HG03469 (cell line): ENCODE results near the gene SCYL3.
"Not testable (repeated sequence)": the region's sequence is repeated elsewhere in the genome, so short reads cannot be mapped to it uniquely, and the experiment has no call there.

Source experiments
- ATAC-seq: cut with Tn5 transposase; IDR thresholded peaks from one replicate; pipeline ENCODE4 v1.9.1; 2021; ENCODE audit warnings: mild to moderate bottlenecking, moderate library complexity, moderate number of reproducible peaks; ENCODE audit not compliant: unreplicated experiment

Gene SCYL3

GRCh38 chr1:169829671-169830070, 64.0 kb downstream of the SCYL3 start:
- ATAC-seq, result no peak

- no peak for ATAC-seq
Observed at GRCh38 chr1:169824153-169824552, 69.5 kb downstream of the SCYL3 start.

- ATAC-seq, result no peak
Observed at GRCh38 chr1:169821500-169821899, 72.2 kb downstream of the SCYL3 start.

DNA sequence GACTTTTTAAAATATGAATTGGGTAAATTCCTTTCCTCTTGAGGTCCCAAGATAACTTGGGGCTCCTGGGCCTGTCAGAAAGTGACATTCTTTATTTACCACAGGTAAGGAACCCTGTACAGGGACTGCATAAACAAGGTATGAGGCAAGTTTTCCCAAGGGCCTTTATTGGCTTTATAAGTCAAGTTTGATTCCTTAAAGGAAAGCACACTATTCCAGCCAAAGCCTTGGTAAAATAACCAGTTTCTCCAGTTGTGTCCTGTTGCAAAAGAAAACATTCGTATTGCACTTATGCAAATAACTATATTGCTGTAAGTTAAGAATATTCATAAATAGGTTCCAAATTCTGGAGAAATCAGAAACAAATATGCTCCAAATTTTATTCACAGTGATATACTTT, 77.1 kb downstream of the SCYL3 start:
- ATAC-seq, result no peak

- no peak for ATAC-seq
Observed at GRCh38 chr1:169814265-169814664, 79.4 kb downstream of the SCYL3 start.

GRCh38 chr1:169812131-169812530, 81.6 kb downstream of the SCYL3 start:
- ATAC-seq, result no peak

GRCh38 chr1:169811418-169812035, 82.2 kb downstream of the SCYL3 start:
- ATAC-seq, result not testable (repeated sequence)

DNA sequence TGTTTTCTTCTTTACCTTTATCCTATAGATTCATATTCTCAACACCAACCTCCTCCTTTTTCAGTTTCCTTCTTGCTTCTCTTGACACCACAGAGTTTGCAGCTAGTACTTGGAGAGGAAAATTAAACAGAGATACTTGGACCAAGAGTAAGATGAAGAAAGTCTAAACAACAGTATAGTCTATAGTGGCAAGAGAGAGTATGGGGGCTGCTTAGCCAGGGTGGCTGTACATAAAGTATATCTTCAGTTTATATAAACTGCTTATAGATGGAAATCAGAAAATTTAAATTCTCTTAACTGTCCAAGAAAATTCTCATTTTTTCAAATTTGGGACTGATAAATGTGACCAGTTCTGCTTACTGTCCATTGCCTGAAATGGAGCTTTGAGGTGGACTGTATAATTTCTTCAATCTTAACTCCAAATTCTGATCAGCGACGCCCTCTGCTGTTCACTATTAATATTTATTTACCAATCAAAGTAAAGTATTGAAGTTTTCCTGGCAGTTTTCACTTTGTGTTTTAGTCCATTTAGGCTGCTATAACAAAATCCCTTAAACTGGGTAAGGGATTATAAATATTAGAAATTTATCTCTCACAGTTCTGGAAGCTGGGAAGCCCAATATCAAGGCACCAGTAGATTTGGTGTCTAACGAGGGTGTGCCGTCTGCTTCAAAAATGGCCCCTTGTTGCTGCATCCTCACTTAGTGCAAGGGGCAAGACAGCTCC, 84.2 kb downstream of the SCYL3 start:
- ATAC-seq, result no peak

DNA sequence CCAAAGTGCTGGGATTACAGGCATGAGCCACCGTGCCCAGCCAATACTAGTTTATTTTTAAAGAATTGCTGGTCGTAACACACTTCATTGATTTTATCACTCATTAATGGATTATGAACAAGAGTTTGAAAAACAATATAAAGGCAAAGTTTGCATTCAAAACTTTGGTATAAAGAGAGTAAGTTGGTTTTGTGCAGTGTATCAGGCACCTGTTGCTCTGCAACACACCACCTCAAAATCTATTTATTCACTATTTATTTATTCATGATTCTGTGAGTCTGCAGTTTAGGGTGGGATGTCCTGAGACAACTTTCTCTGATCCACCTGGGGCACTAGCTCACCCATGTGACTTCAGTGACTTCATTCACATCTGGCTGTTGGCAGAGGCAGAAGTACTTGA, 88.8 kb downstream of the SCYL3 start:
- no peak for ATAC-seq

DNA sequence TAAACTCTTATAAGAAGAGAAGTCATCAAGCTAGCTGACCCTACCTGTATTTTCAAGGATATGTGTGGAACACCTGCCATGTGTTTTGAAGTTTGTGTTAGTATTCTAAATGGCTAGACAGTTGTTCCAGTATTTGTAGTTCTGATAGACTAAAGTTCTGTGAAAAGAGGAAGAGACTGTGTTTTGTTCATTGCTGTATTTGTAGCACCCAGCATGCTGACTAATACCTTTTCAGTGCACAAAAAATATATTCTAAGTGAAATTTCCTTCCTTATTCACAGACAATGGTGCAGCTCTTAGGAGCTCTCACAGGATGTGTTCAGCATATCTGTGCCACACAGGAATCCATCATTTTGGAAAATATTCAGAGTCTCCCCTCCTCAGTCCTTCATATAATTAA, 90.8 kb downstream of the SCYL3 start:
- ATAC-seq, result no peak
